22Rv1 (cell line): ENCODE data around the gene CFAP45.

Source experiments
- CTCF ChIP-seq: fragments of 450-650 bp; IDR thresholded peaks from 2 replicates; pipeline ENCODE4 v1.5.1; 2017; ENCODE audit warnings: mild to moderate bottlenecking
- ZFX ChIP-seq: fragments of 450-650 bp; IDR thresholded peaks from 2 replicates; pipeline ENCODE4 v1.6.1; 2017; ENCODE audit warnings: antibody characterized with exemption, borderline replicate concordance

GRCh38 chr1:159921700-159922504 lies 21.9 kb upstream of the CFAP45 start:
- TF ChIP-seq CTCF (no peak), ZFX (no peak)
